SU-DHL-6 (cell line): Measurements from ENCODE around the gene BPIFB2.

Experiments used
- H2AFZ ChIP-seq: fragments of 200-600 bp; sonication (generic); 2 replicates; pipeline ENCODE4 v1.6.1; 2014; ENCODE audit warnings: low read depth, mild to moderate bottlenecking, moderate library complexity, mixed read lengths, antibody characterized with exemption, low read length; ENCODE audit not compliant: severe bottlenecking
- H3F3A ChIP-seq: fragments of 200-600 bp; shearing (Covaris generic); 2 replicates; pipeline ENCODE4 v1.6.0; 2016; ENCODE audit warnings: antibody characterized with exemption, mild to moderate bottlenecking; ENCODE audit not compliant: insufficient read depth
- H3K27ac ChIP-seq: fragments of 200-600 bp; sonication (generic); 2 replicates; pipeline ENCODE4 v1.5.1; 2016; ENCODE audit warnings: low read depth, mild to moderate bottlenecking, low read length, moderate library complexity, mixed read lengths
- H3K27me3 ChIP-seq: fragments of 200-600 bp; sonication (generic), shearing (Covaris generic); 2 replicates; pipeline ENCODE4 v1.6.0; 2014; ENCODE audit warnings: mild to moderate bottlenecking, low read length
- H3K36me3 ChIP-seq: fragments of 200-600 bp; sonication (generic); 2 replicates; pipeline ENCODE4 v1.6.1; 2014; ENCODE audit warnings: mild to moderate bottlenecking, low read length, mixed read lengths
- H3K4me2 ChIP-seq: fragments of 300-600, 200-600 bp; shearing (Covaris generic), sonication (generic); 2 replicates; pipeline ENCODE4 v1.6.0; 2014; ENCODE audit warnings: low read length, low read depth, mild to moderate bottlenecking; ENCODE audit not compliant: poor library complexity, severe bottlenecking
- H3K4me3 ChIP-seq: fragments of 200-600 bp; sonication (generic); 2 replicates; pipeline ENCODE4 v1.5.1; 2014; ENCODE audit warnings: antibody characterized with exemption, low read length, mild to moderate bottlenecking, mixed read lengths; ENCODE audit not compliant: insufficient read depth, poor library complexity, severe bottlenecking
- H3K79me2 ChIP-seq: fragments of 200-600 bp; sonication (generic); 2 replicates; pipeline ENCODE4 v1.6.1; 2014; ENCODE audit warnings: mild to moderate bottlenecking, low read length, moderate library complexity; ENCODE audit not compliant: insufficient read depth
- H3K9ac ChIP-seq: fragments of 200-600 bp; sonication (generic); 2 replicates; pipeline ENCODE4 v1.7.0; 2014; ENCODE audit warnings: mild to moderate bottlenecking, low read length
- H3K9me2 ChIP-seq: fragments of 200-600 bp; sonication (generic); replicated peaks from 2 replicates; pipeline ENCODE4 v1.6.1; 2014; ENCODE audit warnings: low read length; ENCODE audit not compliant: insufficient read depth
- H3K9me3 ChIP-seq: fragments of 200-600 bp; sonication (generic); 2 replicates; pipeline ENCODE4 v1.6.1; 2014; ENCODE audit warnings: low read length, mixed read lengths; ENCODE audit not compliant: insufficient read depth
- H4K20me1 ChIP-seq: fragments of 200-600 bp; sonication (generic); 2 replicates; pipeline ENCODE4 v1.6.1; 2014; ENCODE audit warnings: low read depth, mild to moderate bottlenecking, antibody characterized with exemption, low read length, moderate library complexity, mixed read lengths
- CTCF ChIP-seq: fragments of 200-600 bp; sonication (generic); IDR thresholded peaks from one replicate; pipeline ENCODE4 v1.5.1; 2017; ENCODE audit warnings: antibody characterized with exemption, mild to moderate bottlenecking, low read length, moderate library complexity; ENCODE audit not compliant: insufficient read depth, poor library complexity, severe bottlenecking
- EZH2phosphoT487 ChIP-seq: fragments of 200-600 bp; sonication (generic), shearing (Covaris generic); conservative IDR thresholded peaks from 2 replicates; pipeline ENCODE4 v1.6.1; 2018; ENCODE audit warnings: mild to moderate bottlenecking, antibody characterized with exemption, low read length, moderate library complexity, mixed read lengths

BPIFB2 gene

DNA sequence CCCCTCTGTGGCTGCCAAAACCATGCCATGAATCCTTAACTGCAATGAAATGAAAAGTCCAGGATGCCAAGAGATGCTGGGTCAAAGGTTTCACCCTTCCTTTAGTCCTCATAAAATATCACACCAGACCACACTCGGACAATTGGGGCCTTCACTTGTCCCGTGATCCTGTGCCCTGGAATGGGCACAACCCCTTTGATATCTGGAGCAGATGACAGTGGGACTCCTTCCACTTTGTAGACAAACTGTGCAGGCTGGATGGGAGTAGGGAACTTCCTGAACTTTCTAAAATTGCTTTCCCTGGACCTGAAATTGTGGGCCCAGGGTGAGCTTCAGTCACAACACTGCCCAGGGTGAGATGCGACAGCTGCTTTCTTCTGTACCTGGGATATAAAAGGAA lies 14.4 kb downstream of the BPIFB2 start:
- H3K27me3 ChIP-seq: no peaks in the 10 kb centered on the region; the same call in 1 of the 2 replicates
- no peak overlapping the region for H3K4me2 ChIP-seq
- H4K20me1 ChIP-seq: no peaks in the 10 kb centered on the region
- no peaks in the 10 kb centered on the region for H3F3A ChIP-seq
- no peak overlapping the region for H3K4me3 ChIP-seq
- TF ChIP-seq CTCF (no peak), EZH2phosphoT487 (no peak)
- H3K36me3 ChIP-seq: no peaks in the 10 kb centered on the region
- no peak overlapping the region for H3K9ac ChIP-seq
- H3K9me2 ChIP-seq: no peaks in the 10 kb centered on the region
- no peaks in the 10 kb centered on the region for H3K79me2 ChIP-seq
- no peaks in the 10 kb centered on the region for H3K9me3 ChIP-seq
- H3K27ac ChIP-seq: no peak overlapping the region
- H2AFZ ChIP-seq: no peak overlapping the region

- Histone ChIP-seq H3K79me2 (no peaks in the 10 kb centered on the region), H3K9me2 (no peaks in the 10 kb centered on the region), H3K27ac (no peak overlapping the region), H2AFZ (no peak overlapping the region), H3K9ac (no peak overlapping the region), H3F3A (no peaks in the 10 kb centered on the region), H3K27me3 (no peaks in the 10 kb centered on the region; the same call in 1 of the 2 replicates), H3K9me3 (no peaks in the 10 kb centered on the region), H4K20me1 (no peaks in the 10 kb centered on the region), H3K4me2 (no peak overlapping the region), H3K4me3 (no peak overlapping the region), H3K36me3 (no peaks in the 10 kb centered on the region)
- no peak for TF ChIP-seq CTCF
- no peak for TF ChIP-seq EZH2phosphoT487
Observed at GRCh38 chr20:33022289-33022688, 14.8 kb downstream of the BPIFB2 start.

DNA sequence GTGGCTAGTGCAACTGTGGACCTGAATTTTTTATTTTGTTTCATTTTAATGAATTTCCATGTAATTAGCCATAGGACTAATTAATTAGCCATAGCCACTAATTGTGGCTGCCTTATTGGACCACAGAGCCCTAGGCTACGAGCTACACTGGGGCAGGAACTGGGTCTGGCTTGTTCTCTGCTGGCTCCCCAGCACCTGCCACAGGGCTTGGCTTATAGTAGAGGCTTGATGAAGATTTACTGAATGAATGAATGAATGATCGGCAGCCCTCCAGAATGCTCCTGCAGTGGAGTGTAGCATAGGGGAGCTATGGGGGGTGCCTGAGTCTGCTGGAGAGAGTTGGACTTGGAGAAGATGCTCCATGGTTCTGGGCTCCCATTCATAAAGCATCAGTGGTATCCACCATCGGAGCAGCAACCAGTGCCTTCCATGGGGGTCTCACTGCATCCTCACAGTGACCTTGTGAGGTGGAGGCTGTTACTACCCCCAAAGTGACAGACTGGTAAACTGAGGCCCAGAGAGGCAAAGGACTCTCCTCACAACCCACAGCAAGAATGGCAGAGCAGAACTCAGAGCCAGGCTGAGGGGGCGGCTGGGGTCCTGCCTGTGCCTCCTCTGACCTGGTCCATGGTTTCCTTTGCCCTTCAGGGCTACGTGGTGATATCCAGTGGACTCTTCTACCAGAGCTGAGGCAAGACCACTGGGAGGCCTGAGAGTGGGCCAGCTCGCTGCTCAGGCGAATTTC lies 15.4 kb downstream of the BPIFB2 start:
- H3K79me2 ChIP-seq: no peaks in the 10 kb centered on the region
- no peaks in the 10 kb centered on the region for H3K9me2 ChIP-seq
- H3K4me2 ChIP-seq: no peak overlapping the region
- no peaks in the 10 kb centered on the region for H3F3A ChIP-seq
- TF ChIP-seq CTCF: no peak
- no peak for TF ChIP-seq EZH2phosphoT487
- H3K27me3 ChIP-seq: no peaks in the 10 kb centered on the region; the same call in 1 of the 2 replicates
- no peak overlapping the region for H3K9ac ChIP-seq
- no peaks in the 10 kb centered on the region for H3K9me3 ChIP-seq
- no peak overlapping the region for H3K27ac ChIP-seq
- no peaks in the 10 kb centered on the region for H3K36me3 ChIP-seq
- no peak overlapping the region for H3K4me3 ChIP-seq
- no peak overlapping the region for H2AFZ ChIP-seq
- no peaks in the 10 kb centered on the region for H4K20me1 ChIP-seq
